ENCODE data around the gene CRYAA. TPM values are rescaled to one million over a fixed set of nuclear protein-coding genes. Genes with fewer than 3 reads are reported as not detected.
"Not testable (repeated sequence)": the region's sequence is repeated elsewhere in the genome, so short reads cannot be mapped to it uniquely, and the experiment has no call there.

CRYAA gene
- total RNA-seq (2012; rRNA removed) = not detected in 2 replicates

GRCh38 chr21:43168708-43169107, at the start of gene CRYAA:
Gene CRYAA (plus strand): TSS chr21:43169008. CDS start chr21:43169100, 92 bp downstream.
- H3K4me3 ChIP-seq (ENCODE audit: low read length); H3K36me3 ChIP-seq (ENCODE audit: insufficient read depth, low read length); H3K27me3 ChIP-seq (ENCODE audit: control insufficient read depth, insufficient read depth, low read length); H3K4me2 ChIP-seq (ENCODE audit: low read length); H3K9me3 ChIP-seq (replicated peaks; ENCODE audit: low read length); H3K4me1 ChIP-seq (ENCODE audit: control insufficient read depth, insufficient read depth, low read length); H3K9ac ChIP-seq (ENCODE audit: low read depth, low read length): not testable (repeated sequence)

- not testable (repeated sequence) for H3K27me3 ChIP-seq (ENCODE audit: control insufficient read depth, insufficient read depth, low read length); H3K9me3 ChIP-seq (replicated peaks; ENCODE audit: low read length); H3K4me3 ChIP-seq (ENCODE audit: low read length); H3K4me1 ChIP-seq (ENCODE audit: control insufficient read depth, insufficient read depth, low read length); H3K9ac ChIP-seq (ENCODE audit: low read depth, low read length); H3K36me3 ChIP-seq (ENCODE audit: insufficient read depth, low read length); H3K4me2 ChIP-seq (ENCODE audit: low read length)
Observed at GRCh38 chr21:43130094-43130493, 38.7 kb upstream of the CRYAA start.

- H3K4me3 ChIP-seq (ENCODE audit: low read length); H3K9me3 ChIP-seq (replicated peaks; ENCODE audit: low read length); H3K27me3 ChIP-seq (ENCODE audit: control insufficient read depth, insufficient read depth, low read length); H3K36me3 ChIP-seq (ENCODE audit: insufficient read depth, low read length); H3K4me1 ChIP-seq (ENCODE audit: control insufficient read depth, insufficient read depth, low read length); H3K4me2 ChIP-seq (ENCODE audit: low read length); H3K9ac ChIP-seq (ENCODE audit: low read depth, low read length): not testable (repeated sequence)
Observed at GRCh38 chr21:43134520-43134919, 34.3 kb upstream of the CRYAA start.

- H3K4me3 ChIP-seq (ENCODE audit: low read length); H3K4me1 ChIP-seq (ENCODE audit: control insufficient read depth, insufficient read depth, low read length); H3K27me3 ChIP-seq (ENCODE audit: control insufficient read depth, insufficient read depth, low read length); H3K4me2 ChIP-seq (ENCODE audit: low read length); H3K9ac ChIP-seq (ENCODE audit: low read depth, low read length); H3K36me3 ChIP-seq (ENCODE audit: insufficient read depth, low read length); H3K9me3 ChIP-seq (replicated peaks; ENCODE audit: low read length): not testable (repeated sequence)
Observed at GRCh38 chr21:43138944-43139343, 29.9 kb upstream of the CRYAA start.

GRCh38 chr21:43141407-43141806, 27.4 kb upstream of the CRYAA start:
- H3K36me3 ChIP-seq (ENCODE audit: insufficient read depth, low read length); H3K27me3 ChIP-seq (ENCODE audit: control insufficient read depth, insufficient read depth, low read length); H3K4me3 ChIP-seq (ENCODE audit: low read length); H3K9me3 ChIP-seq (replicated peaks; ENCODE audit: low read length); H3K9ac ChIP-seq (ENCODE audit: low read depth, low read length); H3K4me2 ChIP-seq (ENCODE audit: low read length); H3K4me1 ChIP-seq (ENCODE audit: control insufficient read depth, insufficient read depth, low read length): not testable (repeated sequence)

GRCh38 chr21:43146637-43147036, 22.2 kb upstream of the CRYAA start:
- not testable (repeated sequence) for H3K36me3 ChIP-seq (ENCODE audit: insufficient read depth, low read length); H3K27me3 ChIP-seq (ENCODE audit: control insufficient read depth, insufficient read depth, low read length); H3K4me2 ChIP-seq (ENCODE audit: low read length); H3K9me3 ChIP-seq (replicated peaks; ENCODE audit: low read length); H3K4me1 ChIP-seq (ENCODE audit: control insufficient read depth, insufficient read depth, low read length); H3K9ac ChIP-seq (ENCODE audit: low read depth, low read length); H3K4me3 ChIP-seq (ENCODE audit: low read length)

GRCh38 chr21:43147999-43148398, 20.8 kb upstream of the CRYAA start:
- not testable (repeated sequence) for H3K4me1 ChIP-seq (ENCODE audit: control insufficient read depth, insufficient read depth, low read length); H3K4me2 ChIP-seq (ENCODE audit: low read length); H3K36me3 ChIP-seq (ENCODE audit: insufficient read depth, low read length); H3K9ac ChIP-seq (ENCODE audit: low read depth, low read length); H3K9me3 ChIP-seq (replicated peaks; ENCODE audit: low read length); H3K4me3 ChIP-seq (ENCODE audit: low read length); H3K27me3 ChIP-seq (ENCODE audit: control insufficient read depth, insufficient read depth, low read length)

- not testable (repeated sequence) for H3K4me3 ChIP-seq (ENCODE audit: low read length); H3K4me2 ChIP-seq (ENCODE audit: low read length); H3K9me3 ChIP-seq (replicated peaks; ENCODE audit: low read length); H3K27me3 ChIP-seq (ENCODE audit: control insufficient read depth, insufficient read depth, low read length); H3K36me3 ChIP-seq (ENCODE audit: insufficient read depth, low read length); H3K4me1 ChIP-seq (ENCODE audit: control insufficient read depth, insufficient read depth, low read length); H3K9ac ChIP-seq (ENCODE audit: low read depth, low read length)
Observed at GRCh38 chr21:43149344-43149743, 19.5 kb upstream of the CRYAA start.

GRCh38 chr21:43153601-43154000, 15.2 kb upstream of the CRYAA start:
- H3K4me1 ChIP-seq (ENCODE audit: control insufficient read depth, insufficient read depth, low read length); H3K36me3 ChIP-seq (ENCODE audit: insufficient read depth, low read length); H3K27me3 ChIP-seq (ENCODE audit: control insufficient read depth, insufficient read depth, low read length): not testable (repeated sequence)

GRCh38 chr21:43159279-43160175, 9.3 kb upstream of the CRYAA start:
- not testable (repeated sequence) for H3K4me3 ChIP-seq (ENCODE audit: low read length); H3K27me3 ChIP-seq (ENCODE audit: control insufficient read depth, insufficient read depth, low read length); H3K36me3 ChIP-seq (ENCODE audit: insufficient read depth, low read length); H3K4me2 ChIP-seq (ENCODE audit: low read length); H3K9ac ChIP-seq (ENCODE audit: low read depth, low read length); H3K9me3 ChIP-seq (replicated peaks; ENCODE audit: low read length); H3K4me1 ChIP-seq (ENCODE audit: control insufficient read depth, insufficient read depth, low read length)

More at GRCh38 chr21:43153601-43154000, 15.2 kb upstream of the CRYAA start:
- not testable (repeated sequence) for H3K4me2 ChIP-seq (ENCODE audit: low read length); H3K9me3 ChIP-seq (replicated peaks; ENCODE audit: low read length); H3K4me3 ChIP-seq (ENCODE audit: low read length); H3K9ac ChIP-seq (ENCODE audit: low read depth, low read length)

GRCh38 chr21:43161826-43162707, 6.7 kb upstream of the CRYAA start:
- H3K9me3 ChIP-seq (replicated peaks; ENCODE audit: low read length); H3K4me3 ChIP-seq (ENCODE audit: low read length); H3K4me1 ChIP-seq (ENCODE audit: control insufficient read depth, insufficient read depth, low read length); H3K27me3 ChIP-seq (ENCODE audit: control insufficient read depth, insufficient read depth, low read length); H3K9ac ChIP-seq (ENCODE audit: low read depth, low read length); H3K4me2 ChIP-seq (ENCODE audit: low read length); H3K36me3 ChIP-seq (ENCODE audit: insufficient read depth, low read length): not testable (repeated sequence)
